ENCODE data around the gene TNFAIP3.
"Not testable (repeated sequence)": the region's sequence is repeated elsewhere in the genome, so short reads cannot be mapped to it uniquely, and the experiment has no call there.

TNFAIP3 gene

DNA sequence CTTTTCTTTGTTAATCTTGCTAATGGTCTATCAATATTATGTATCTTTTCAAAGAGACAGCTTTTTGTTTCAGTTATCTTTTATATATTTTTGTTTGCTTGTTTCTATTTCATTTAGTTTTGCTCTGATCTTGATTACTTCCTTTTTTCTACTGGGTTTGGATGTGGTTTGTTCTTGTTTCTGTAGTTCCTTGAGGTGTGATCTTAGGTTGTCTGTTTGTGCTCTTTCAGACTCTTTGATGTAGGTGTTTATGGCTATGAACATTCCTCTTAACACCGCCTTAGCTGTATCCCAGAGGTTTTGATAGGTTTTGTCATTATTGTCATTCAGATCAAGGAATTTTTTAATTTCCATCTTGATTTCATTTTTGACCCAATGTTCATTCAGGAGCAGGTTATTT lies 26.8 kb upstream of the TNFAIP3 start:
- H3K4me3 ChIP-seq = no peak overlapping the region
- H3K27ac ChIP-seq = no peak overlapping the region

DNA sequence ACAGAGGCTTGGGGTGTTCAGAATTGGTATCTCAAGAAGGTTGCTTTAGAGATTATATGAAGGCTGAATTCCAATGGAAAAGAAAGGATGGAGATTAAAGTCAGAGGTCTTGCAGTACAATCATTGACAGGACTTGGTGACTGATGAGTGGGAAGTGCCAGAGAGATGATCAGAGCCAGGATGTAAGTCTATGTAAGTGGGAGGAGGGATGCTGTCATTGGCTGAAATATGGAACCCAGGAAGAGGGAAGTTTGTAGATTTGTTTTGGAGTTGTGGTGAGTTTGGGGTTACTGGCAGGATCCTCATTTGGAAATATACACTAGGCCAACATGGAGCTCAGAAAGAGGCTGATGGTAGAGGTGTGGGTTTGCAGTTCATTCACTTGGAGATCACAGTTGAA lies 23.8 kb upstream of the TNFAIP3 start:
- H3K4me3 ChIP-seq = no peak overlapping the region
- no peak overlapping the region for H3K27ac ChIP-seq

DNA sequence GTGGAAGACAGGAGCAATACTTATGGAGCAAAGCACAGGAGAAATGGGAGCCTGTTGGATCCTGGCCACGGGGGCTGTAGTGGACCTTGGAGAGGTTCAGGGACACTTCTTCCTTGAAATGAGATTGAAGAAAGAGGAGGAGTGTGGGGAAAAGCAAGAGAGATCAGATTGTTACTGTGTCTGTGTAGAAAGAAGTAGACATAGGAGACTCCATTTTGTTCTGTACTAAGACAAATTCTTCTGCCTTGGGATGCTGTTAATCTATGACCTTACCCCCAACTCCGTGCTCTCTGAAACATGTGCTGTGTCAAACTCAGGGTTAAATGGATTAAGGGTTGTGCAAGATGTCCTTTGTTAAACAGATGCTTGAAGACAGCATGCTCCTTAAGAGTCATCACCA lies 22.7 kb upstream of the TNFAIP3 start:
- not testable (repeated sequence) for H3K4me3 ChIP-seq, H3K27ac ChIP-seq

DNA sequence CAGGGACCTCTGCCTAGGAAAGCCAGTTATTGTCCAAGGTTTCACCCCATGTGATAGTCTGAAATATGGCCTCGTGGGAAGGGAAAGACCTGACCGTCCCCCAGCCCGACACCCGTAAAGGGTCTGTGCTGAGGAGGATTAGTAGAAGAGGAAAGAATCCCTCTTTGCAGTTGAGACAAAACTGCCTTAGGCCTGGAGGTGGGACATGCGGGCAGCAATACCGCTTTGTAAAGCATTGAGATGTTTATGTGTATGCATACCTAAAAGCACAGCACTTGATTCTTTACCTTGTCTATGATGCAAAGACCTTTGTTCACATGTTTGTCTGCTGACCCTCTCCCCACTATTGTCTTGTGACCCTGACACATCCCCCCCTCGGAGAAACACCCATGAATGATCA lies 22.3 kb upstream of the TNFAIP3 start:
- H3K27ac ChIP-seq, H3K4me3 ChIP-seq: not testable (repeated sequence)

DNA sequence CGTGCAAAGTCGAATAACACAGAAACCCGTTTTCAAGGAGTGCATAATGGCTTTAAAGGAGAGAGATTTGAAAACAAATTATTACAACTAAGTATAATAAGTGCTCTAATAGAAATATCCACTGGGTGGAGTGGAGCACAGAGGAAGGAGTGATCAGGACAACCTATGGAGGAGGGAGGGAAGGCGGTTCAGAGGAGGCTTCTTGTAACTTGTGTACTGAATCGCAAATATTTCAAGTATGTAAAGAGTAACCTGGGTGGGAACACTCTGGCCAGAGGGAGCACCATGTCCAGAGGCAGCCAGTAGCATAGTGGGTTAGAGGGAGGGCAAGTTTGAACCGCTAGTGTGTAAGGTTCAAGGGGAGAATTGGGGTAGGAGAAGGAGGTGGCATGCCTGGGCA lies 21.6 kb upstream of the TNFAIP3 start:
- Histone ChIP-seq H3K27ac (no peak overlapping the region), H3K4me3 (no peak overlapping the region)

DNA sequence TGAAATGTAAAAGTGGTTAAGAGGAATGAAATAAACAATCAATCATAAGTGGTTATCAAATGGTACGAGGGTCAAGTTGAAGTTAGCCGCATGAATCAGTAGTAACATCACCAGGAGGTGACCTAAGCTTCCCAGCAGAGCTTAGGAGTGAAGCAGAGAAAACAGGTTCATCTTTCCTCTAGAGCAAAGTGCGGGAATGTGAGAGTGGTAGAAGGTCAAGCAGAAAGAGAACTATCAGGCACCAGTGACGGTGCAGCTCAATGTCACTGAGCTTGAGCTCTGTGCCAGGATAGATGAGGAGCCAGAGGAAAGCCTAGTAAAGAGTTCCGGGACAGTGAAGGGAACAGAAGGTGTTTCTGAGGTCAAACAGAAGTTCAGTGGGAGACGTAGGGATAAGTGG lies 20.8 kb upstream of the TNFAIP3 start:
- Histone ChIP-seq H3K27ac (peak overlapping the region in 1 of 21 experiments; percentile 22), H3K4me3 (no peak overlapping the region)

DNA sequence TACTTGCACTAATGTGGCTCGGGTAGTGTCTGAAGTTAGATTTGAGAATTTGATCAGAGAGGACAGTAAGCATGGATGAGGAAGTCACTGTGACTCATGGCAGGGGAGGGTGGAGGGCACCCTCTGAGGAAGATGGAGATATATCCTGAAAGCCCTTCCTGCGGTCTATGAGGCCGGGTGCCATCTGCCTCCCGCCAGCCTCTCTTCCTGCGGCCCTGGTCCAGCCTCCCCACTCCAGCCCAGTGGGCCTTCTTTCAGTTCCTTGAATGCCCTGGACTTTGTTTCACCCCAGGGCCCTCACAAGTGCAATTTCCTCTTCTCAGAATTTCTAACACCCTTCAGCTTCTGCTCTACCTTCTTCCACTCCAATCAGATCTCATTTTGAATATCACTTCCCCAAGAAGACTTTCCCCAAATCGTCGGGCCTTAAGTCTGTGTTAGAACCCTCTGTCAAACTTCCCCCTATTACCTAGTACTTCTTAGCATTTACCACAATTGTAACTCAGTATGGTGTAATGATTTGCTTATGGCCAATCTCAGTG lies 20.2 kb upstream of the TNFAIP3 start:
- peak overlapping the region in 3 of 21 experiments; percentile 4 to 44 (median 22) for H3K27ac ChIP-seq
- no peak overlapping the region for H3K4me3 ChIP-seq

DNA sequence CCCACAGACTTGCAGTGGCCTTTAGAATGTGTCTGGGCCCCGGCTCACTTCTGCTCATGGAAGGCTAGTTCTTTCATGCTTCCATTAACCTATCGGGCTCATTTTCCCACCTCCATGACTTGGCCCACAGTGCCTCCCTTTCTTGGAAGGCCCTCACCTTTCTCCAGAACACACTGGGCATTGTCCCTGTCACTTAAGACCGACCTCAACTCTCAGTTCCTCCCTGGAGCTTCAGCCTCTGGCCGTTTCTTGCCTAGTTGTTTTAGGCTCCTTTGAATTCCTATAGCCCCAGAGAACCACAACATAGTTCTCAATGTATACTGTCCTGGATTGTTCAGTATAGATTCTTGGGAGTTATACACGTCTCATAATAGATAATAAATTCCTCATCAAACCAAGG lies 19.3 kb upstream of the TNFAIP3 start:
- Histone ChIP-seq H3K4me3 (no peak overlapping the region), H3K27ac (no peak overlapping the region)

DNA sequence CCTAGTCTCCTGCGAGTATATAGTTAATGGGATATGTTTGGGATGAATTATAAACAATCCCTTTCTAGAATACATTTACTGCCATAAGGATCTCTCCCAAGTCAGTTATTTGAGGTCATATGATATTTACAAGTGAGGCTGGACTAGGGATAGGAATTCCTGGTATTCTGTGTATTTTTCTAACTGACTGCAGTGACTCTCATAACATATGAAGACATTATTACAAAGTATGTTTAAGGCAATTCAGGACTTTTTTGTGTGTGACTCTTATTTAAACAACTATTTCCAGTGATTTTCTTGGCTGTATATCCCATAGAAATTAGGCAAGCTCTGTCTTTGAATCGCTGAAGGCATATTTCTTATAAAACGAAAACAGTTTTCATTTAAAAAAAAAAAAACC lies 18.4 kb upstream of the TNFAIP3 start:
- Histone ChIP-seq H3K4me3 (no peak overlapping the region), H3K27ac (peak overlapping the region in 1 of 21 experiments; percentile 51)

DNA sequence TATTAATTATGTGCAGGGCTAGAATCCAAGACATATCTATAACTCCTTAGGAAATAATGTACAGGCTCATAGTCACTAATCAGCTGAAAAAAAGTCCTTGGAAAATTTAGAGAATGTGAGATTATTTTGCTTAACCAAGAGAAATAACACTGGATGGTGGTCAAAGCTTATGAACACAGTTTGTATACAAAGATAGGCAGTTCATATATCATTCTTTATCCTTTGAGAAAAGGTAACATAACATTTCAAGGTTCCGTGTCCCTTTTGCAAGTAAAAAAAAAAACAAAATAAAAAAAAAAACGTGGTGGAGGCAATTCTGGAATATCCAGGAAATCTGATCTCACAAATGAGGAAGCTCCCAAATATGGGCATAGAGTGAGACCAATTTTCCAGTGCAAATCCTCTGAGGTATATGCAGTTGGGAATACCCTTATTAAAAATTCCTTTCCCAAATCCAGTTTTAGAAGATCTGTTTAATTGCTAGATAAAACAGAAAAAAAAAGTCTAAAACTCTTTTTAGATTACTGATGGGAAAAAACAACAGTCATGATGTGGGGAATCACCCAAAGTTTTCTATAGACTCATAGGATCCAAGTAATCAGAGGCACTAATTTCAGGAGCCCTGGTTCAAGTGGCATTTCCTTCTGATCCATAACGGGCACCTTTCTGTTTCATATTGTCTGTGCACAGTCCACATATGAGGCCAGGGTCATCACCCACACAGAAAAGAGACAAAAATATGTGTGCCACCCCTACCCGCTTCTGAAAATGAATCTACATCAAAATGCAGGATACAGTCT lies 17.7 kb upstream of the TNFAIP3 start:
- H3K4me3 ChIP-seq = no peak overlapping the region
- peak overlapping the region in 2 of 21 experiments; percentile 39 to 51 for H3K27ac ChIP-seq

DNA sequence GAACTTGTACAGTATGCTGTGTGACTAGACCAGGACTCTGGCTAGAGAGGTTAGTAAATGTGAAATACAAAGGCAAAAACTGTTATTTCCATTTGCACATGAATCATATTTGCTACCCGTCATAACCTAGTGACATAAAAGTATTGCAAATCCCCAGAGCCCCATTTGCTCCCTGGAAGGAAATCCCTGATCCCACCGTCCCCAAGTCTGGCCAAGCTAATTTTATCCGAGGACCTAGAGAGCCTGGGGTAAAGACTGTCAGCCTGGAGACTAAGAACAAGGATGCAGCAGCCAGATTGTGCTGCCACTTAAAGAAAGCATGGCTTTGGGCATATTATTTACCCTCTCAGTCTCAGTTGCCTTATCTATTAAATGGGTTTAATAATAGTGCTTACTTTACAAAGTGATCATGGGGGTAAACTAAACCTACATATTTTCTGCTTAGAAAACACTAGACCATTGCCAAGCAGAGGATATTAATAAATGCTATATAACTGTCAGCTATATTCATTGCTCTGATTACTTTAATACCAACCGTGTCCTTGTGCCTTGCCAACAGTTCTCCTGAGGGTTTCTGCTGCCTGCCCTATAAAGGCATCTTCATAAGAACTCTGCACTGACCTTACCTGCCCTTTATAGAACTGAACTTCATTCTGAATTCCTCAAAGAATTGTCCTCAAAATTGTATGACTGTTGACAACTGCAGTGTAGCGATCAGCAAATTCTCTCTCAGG lies 16.9 kb upstream of the TNFAIP3 start:
- no peak overlapping the region for H3K27ac ChIP-seq

DNA sequence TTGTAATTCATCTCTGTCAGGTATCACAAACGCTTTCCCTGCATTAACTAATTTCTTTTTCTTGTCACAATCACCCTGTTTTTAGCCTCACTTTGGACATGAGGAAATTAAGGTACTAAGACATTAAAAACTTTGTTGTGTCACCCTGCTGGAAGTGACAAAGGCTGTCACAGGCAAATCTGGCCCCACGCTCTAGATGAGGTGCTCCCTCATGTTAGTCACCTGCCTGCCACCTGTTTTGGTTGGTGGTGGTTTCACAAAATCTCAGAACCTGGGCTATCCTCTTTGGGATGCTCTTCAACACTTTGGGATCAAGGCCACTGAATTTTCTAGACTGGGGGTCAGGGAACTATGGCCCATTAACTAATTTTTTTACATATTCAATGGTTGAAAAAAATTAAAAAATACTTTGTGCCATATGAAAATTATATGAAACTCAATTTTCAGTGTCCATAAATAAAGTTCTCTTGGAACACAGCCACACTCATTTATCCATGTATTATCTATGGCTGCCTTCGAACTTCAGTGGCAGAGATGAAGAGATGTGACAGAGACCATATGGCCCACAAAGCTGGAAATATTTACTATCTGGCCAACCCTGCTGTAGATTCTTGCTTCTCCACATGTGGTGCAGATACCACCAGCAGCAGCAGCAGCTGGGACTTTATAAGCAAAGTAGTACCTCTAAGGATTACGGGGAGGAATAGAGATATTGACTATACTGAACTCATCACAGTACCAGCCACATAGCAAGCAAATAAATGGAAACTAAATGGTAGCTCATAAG lies 16.1 kb upstream of the TNFAIP3 start:
- Histone ChIP-seq H3K4me3 (no peak overlapping the region), H3K27ac (no peak overlapping the region)

More for the DNA sequence above, 16.9 kb upstream of the TNFAIP3 start:
- H3K4me3 ChIP-seq = no peak overlapping the region

DNA sequence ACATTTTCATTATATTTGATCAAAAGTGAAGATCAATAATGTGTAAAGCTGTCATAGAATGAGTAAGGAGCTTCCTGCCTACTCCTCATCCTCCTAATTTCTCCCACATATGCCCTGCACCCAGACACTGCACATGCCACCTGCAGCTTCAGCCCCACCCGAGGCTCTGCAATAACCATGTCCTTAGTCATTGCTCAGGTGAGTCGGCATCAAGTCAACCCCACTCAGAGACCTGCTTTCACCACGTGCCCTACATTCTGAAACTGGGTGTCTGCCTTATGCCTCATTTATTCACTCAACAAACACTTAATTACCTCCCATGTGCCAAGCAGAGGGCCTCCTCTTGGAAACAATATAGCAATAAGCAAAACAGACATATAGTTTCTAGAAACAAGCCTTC lies 15.4 kb upstream of the TNFAIP3 start:
- H3K4me3 ChIP-seq = no peak overlapping the region
- H3K27ac ChIP-seq = no peak overlapping the region

DNA sequence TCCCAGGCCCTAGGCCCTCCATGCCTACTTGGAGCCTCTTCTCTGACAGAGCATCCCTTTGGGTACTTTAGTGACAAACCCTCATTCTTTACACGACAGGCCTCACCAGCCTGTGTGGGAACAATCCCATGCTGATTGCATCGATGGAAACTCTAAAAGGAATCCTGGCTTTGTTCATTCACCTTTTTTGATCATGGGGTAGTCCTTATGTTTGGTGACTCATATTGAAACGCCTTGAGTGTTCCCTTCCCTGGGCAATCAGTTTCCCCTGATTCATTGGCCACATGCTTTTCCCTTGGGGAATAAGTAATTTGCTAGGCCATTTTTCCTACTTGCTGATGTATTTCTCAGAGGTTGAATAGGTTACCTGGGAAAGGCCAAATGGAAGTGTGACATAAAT lies 14.7 kb upstream of the TNFAIP3 start:
- Histone ChIP-seq H3K27ac (peak overlapping the region in 1 of 21 experiments; percentile 66), H3K4me3 (no peak overlapping the region)

DNA sequence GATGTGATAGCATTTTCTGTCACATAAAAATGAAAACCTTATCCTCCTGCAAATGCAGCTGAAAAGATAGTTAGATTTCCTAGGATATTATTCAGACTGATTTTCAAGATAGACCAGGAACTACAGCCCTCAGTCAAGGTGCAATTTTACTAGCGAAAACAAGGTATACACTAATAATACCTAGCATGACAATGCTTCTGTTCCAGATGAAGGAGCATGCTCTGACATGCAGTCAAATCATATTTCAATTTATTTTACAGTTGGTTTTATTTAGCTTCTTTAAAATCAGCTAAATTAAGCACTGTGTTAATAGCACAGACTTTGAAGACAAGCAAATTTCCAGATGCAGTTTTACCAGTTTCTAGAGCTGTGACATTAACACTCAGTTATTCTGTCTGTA lies 14.2 kb upstream of the TNFAIP3 start:
- Histone ChIP-seq H3K4me3 (no peak overlapping the region), H3K27ac (no peak overlapping the region)

DNA sequence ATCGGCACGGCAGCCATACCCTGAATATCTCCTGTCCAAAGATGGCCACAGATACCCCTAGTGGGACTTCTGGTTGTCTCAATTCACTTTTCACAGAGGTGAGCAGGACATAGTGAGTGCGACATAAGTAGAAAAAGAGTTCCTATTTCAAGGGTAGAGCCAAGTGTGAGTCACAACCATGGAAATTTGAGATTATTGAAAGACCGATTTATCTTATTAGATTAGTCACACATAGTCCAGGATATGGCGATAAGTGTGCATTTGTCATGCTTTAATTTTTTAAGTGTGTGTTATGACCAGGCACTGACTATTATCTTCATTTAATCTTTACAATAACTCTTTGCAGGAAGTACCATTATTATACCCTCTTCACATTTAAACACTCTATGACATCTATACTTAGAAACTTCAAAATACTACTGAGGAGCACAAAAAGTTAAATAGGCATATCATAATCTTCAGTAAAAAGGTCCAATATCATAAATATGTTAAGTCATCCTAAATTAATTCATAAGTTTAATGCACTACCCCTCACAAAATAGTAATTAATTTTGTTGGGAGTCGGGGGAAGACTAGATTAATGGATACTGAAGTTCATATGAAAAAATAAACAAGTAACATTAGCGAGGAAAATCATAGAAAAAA lies 13.4 kb upstream of the TNFAIP3 start:
- no peak overlapping the region for H3K4me3 ChIP-seq
- no peak overlapping the region for H3K27ac ChIP-seq

DNA sequence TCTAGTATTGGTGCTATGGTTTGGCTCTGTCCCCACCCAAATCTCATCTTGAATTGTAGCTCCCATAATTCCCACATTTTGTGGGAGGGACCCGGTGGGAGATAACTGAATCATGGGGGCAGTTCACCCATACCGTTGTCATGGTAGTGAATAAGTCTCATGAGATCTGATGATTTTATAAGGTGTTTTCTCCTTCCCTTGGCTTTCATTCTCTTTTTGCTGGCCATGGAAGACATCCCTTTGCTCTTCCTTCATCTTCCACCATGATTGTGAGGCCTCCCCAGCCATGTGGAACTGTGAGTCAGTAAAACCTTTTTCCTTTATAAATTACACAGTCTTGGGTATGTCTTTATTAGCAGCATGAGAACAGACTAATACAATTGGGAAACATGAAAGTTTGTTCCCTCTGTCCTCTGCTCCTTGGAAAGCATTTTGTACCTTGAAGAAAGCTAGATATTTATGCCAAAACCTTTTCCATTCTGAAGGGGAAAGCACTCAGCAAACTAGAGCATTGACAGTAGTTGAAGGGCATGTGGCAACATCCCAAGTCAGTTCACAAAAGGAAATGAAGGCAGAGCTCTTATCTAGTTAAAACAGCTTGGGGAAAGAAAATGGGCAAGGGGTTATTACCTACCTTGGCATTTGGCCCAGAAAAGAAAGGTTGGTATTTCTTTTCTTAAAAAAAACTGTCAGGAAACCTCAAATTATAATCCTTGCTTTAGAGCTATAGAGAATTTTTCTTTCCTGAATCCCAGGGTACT lies 10.7 kb upstream of the TNFAIP3 start:
- no peak overlapping the region for H3K4me3 ChIP-seq

DNA sequence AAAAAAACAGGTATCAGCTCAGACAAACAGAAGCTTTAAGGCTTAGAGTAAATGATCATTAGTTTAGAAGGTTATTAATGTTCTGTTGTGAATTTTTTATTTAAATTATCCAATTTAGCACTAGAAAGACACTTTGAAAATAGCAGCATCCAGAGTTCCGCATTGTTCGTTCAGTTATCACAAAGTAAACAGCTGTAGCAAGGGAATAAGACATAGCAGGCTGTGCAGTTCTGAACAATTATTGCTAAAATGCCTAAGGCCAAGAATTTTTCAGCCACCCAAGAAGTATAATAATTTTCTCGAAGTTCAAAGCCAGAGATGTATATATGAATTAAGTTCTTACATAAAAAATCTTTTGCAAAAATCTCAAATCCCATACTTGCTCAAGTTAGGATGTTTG lies 8.0 kb upstream of the TNFAIP3 start:
- no peak overlapping the region for H3K27ac ChIP-seq
- no peak overlapping the region for H3K4me3 ChIP-seq

More for the DNA sequence above, 10.7 kb upstream of the TNFAIP3 start:
- H3K27ac ChIP-seq = no peak overlapping the region

DNA sequence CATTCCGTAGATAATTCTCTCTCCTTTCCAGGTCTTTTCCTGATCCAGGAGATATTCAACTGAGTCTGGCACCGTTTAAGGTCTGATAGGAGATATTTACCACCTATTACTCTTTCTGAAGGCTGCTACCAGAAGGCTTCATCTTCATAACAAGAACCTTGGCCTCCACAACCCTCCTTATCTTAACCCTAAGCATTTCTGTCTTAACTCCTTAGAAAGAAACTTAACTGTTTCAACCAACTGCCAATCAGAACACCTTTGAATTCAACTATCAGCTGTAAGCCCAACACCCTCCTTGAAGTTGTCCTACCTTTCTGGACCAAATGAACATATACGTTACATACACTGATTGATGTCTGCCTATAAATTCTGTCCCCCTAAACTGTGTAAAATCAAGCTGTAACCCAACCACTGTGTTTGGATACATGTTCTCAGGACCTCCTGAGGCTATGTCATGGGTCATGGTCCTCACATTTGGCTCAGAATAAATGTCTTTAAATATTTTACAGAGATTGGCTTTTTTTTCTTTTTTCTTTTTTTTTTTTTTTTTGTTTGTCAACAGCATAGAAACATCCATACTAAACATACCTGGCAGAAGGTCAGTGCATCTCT lies 6.6 kb upstream of the TNFAIP3 start:
- no peak overlapping the region for H3K4me3 ChIP-seq
- H3K27ac ChIP-seq = no peak overlapping the region

Measured in skin epidermis (tissue), 12 donors.